GM23338 (cell line): ENCODE data around the gene TRPM3.

ENCODE experiments used
- CREB1 ChIP-seq: fragments of 250-450 bp; sonication (Bioruptor Pico); IDR thresholded peaks from 2 replicates; pipeline ENCODE4 v1.5.0; 2020; ENCODE audit warnings: low read depth, mild to moderate bottlenecking, moderate library complexity
- EZH2 ChIP-seq: fragments of 200-600 bp; sonication (generic); IDR thresholded peaks from one replicate; pipeline ENCODE4 v1.8.0; 2017; ENCODE audit warnings: antibody characterized with exemption, mild to moderate bottlenecking, low read depth; ENCODE audit not compliant: unreplicated experiment
- EZH2phosphoT487 ChIP-seq: fragments of 200-600 bp; sonication (generic); IDR thresholded peaks from one replicate; pipeline ENCODE4 v1.8.1; 2018; ENCODE audit warnings: antibody characterized with exemption; ENCODE audit not compliant: unreplicated experiment
- NANOG ChIP-seq: IDR thresholded peaks from 2 replicates; pipeline ENCODE4 v1.6.1; 2016; ENCODE audit warnings: antibody characterized with exemption, borderline replicate concordance
- TF ChIP-seq, protein P1 (sequence below): IDR thresholded peaks from one replicate; pipeline ENCODE4 v1.6.1; 2018; ENCODE audit warnings: antibody characterized with exemption; ENCODE audit not compliant: unreplicated experiment
- TF ChIP-seq, protein P2 (sequence below), 2 experiments: fragments of 200-600 bp in 1 of 2; sonication (generic) in 1 of 2; conservative IDR thresholded peaks; 2 replicates each; pipeline versions ENCODE4 v1.5.1 to v1.6.1; 2016 to 2017; ENCODE audit warnings: antibody characterized with exemption in 2 of 2, low read depth in 2 of 2, mild to moderate bottlenecking in 2 of 2, moderate library complexity in 1 of 2
- TF ChIP-seq, protein P3 (sequence below): IDR thresholded peaks from 2 replicates; pipeline ENCODE4 v1.6.1; 2016; ENCODE audit warnings: antibody characterized with exemption

DNA sequence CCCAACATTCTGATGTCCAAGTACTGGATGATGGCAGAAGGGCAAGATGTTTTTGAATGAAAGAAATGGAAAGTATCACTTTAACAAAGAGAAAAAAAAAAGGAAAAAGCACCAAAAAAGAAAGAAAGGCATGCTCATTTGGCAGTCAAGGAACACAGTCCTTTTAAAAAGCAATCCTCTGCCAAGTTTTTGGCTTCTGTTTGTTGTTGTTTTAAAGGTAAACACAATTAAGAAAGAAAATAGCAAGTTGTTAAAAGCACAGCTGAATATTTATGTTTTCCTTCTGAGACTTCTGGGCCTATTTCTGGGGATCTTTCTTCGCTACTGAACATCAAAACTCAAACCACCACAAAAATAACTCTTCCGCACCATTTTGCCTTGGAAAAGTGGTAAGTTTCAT, 162.1 kb downstream of the TRPM3 start:
- TF ChIP-seq EZH2 (no peak), CREB1 (CRISPR knock-in tag) (no peak), NANOG (no peak), EZH2phosphoT487 (no peak)
- TF ChIP-seq, protein P1, sequence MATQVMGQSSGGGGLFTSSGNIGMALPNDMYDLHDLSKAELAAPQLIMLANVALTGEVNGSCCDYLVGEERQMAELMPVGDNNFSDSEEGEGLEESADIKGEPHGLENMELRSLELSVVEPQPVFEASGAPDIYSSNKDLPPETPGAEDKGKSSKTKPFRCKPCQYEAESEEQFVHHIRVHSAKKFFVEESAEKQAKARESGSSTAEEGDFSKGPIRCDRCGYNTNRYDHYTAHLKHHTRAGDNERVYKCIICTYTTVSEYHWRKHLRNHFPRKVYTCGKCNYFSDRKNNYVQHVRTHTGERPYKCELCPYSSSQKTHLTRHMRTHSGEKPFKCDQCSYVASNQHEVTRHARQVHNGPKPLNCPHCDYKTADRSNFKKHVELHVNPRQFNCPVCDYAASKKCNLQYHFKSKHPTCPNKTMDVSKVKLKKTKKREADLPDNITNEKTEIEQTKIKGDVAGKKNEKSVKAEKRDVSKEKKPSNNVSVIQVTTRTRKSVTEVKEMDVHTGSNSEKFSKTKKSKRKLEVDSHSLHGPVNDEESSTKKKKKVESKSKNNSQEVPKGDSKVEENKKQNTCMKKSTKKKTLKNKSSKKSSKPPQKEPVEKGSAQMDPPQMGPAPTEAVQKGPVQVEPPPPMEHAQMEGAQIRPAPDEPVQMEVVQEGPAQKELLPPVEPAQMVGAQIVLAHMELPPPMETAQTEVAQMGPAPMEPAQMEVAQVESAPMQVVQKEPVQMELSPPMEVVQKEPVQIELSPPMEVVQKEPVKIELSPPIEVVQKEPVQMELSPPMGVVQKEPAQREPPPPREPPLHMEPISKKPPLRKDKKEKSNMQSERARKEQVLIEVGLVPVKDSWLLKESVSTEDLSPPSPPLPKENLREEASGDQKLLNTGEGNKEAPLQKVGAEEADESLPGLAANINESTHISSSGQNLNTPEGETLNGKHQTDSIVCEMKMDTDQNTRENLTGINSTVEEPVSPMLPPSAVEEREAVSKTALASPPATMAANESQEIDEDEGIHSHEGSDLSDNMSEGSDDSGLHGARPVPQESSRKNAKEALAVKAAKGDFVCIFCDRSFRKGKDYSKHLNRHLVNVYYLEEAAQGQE: no peak
- TF ChIP-seq, protein P2, sequence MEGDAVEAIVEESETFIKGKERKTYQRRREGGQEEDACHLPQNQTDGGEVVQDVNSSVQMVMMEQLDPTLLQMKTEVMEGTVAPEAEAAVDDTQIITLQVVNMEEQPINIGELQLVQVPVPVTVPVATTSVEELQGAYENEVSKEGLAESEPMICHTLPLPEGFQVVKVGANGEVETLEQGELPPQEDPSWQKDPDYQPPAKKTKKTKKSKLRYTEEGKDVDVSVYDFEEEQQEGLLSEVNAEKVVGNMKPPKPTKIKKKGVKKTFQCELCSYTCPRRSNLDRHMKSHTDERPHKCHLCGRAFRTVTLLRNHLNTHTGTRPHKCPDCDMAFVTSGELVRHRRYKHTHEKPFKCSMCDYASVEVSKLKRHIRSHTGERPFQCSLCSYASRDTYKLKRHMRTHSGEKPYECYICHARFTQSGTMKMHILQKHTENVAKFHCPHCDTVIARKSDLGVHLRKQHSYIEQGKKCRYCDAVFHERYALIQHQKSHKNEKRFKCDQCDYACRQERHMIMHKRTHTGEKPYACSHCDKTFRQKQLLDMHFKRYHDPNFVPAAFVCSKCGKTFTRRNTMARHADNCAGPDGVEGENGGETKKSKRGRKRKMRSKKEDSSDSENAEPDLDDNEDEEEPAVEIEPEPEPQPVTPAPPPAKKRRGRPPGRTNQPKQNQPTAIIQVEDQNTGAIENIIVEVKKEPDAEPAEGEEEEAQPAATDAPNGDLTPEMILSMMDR (conservative IDR thresholded peaks at IDR 0.05; ENCODE audit: low read depth in 2 of 2): no peak
- TF ChIP-seq, protein P3, sequence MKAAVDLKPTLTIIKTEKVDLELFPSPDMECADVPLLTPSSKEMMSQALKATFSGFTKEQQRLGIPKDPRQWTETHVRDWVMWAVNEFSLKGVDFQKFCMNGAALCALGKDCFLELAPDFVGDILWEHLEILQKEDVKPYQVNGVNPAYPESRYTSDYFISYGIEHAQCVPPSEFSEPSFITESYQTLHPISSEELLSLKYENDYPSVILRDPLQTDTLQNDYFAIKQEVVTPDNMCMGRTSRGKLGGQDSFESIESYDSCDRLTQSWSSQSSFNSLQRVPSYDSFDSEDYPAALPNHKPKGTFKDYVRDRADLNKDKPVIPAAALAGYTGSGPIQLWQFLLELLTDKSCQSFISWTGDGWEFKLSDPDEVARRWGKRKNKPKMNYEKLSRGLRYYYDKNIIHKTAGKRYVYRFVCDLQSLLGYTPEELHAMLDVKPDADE: no peak
